DMS79 (cell line): Measurements from ENCODE around the gene FAR1.
"Not testable (repeated sequence)": the region's sequence is repeated elsewhere in the genome, so short reads cannot be mapped to it uniquely, and the experiment has no call there.

ENCODE experiments used
- DNase-seq: peaks from one replicate; lab custom pipeline; 2025; lab: John Stamatoyannopoulos, UW

The FAR1 gene

GRCh38 chr11:13668102-13668956, at the start of gene FAR1:
Gene FAR1 (plus strand): TSS chr11:13668668. CDS start chr11:13694766, 26,098 bp downstream.
- peak; percentile 98 for DNase-seq

- DNase-seq, result no peak
These were observed 48.4 kb upstream of the FAR1 start for GRCh38 chr11:13620063-13620462.

DNA sequence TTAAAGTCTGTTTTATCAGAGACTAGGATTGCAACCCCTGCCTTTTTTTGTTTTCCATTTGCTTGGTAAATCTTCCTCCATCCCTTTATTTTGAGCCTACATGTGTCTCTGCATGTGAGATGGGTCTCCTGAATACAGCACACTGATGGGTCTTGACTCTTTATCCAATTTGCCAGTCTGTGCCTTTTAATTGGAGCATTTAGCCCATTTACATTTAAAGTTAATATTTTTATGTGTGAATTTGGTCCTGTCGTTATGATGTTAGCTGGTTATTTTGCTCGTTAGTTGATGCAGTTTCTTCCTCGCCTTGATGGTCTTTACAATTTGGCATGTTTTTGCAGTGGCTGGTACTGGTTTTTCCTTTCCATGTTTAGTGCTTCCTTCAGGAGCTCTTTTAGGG, 41.6 kb upstream of the FAR1 start:
- not testable (repeated sequence) for DNase-seq

GRCh38 chr11:13628634-13629033, 39.8 kb upstream of the FAR1 start:
- DNase-seq, result not testable (repeated sequence)

DNA sequence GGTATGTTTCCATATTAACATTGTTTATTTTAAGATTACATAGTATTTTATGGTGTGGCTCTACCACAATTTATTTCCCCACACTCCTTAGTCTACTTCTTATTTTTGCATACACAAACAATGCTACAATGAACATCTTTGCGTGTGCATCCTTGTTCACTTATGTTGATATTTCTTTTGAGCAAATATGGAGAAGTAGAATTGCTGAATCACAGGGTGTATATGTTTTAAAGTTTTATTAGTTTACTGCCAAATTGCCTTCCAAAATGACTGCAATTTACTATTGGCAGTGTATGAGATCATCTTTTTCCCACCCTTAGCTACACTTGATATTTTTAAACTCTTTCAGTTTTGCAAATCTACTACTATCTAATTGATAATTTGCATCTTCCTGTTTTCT, 38.7 kb upstream of the FAR1 start:
- no peak for DNase-seq

GRCh38 chr11:13635290-13635689, 33.2 kb upstream of the FAR1 start:
- DNase-seq, result no peak

DNA sequence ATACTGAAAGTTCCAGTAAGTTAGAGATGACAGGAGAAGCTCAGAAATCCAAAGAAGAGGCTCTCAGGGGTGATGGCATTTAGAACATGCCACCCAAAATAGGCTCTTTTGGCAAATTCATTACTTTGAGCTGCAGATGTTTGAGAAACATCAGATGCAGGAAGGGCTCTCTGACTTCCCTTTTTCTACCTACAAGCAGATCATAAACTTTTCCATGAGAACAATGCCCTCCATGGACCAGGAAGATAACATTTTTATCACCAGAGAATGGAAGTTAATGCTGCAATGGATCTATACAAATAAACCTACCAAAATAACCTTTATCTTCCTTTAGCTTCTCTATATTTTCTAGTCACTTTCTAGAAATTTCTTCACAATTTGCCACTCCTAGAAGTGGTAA, 32.7 kb upstream of the FAR1 start:
- no peak for DNase-seq

GRCh38 chr11:13637125-13638069, 31.1 kb upstream of the FAR1 start:
- DNase-seq, result no peak

GRCh38 chr11:13638422-13638821, 30.0 kb upstream of the FAR1 start:
- no peak for DNase-seq

DNA sequence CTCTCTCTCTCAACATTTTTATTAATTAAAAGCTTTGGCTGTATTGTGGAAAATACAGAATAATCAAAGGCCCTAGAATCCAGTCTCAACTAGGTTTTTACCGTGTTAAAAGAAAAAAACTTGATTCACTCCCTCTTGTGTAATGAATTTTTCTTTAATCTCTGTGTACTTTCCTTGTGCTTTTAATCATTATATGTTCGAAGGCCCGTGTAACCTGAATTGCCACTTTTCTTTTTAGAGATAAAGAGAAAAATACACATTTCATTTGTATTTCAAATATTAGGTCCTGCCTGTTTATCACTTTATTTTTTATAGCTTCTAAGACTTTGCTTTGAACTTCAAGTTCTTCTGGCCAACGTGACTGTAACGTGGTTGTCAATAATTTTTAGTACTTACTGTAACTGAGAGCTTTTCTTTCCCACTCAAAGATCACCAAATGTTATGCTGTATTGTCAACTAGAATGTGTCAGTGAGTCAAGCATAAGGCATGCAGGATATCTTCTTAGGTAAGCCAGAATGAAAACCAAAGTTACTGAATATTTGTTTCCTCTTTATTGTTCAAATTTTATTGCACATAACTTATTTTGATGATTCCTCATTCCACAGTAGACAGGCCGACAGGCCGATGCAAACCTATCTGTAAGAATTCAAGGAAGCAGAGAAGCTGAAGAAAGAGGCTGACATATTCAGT, 23.3 kb upstream of the FAR1 start:
- no peak for DNase-seq

DNA sequence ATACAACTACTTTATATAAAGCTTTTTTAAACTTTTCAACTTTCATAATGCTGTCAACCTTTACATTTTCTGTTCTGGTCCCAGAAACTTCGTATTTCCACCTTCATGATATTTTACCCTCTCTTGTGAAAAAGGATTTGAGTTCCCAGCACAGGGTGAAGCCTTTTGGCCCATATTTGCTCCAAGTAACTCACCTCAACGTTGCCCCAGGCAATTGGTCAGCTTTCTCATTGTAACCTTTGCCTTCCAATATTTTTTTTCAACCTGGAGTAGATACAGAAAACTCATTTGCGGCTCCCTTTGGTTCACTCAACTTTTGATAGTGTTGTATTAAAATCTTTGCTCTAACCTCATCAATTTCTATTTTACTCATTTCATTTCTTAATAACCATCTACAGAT, 21.1 kb upstream of the FAR1 start:
- no peak for DNase-seq

DNA sequence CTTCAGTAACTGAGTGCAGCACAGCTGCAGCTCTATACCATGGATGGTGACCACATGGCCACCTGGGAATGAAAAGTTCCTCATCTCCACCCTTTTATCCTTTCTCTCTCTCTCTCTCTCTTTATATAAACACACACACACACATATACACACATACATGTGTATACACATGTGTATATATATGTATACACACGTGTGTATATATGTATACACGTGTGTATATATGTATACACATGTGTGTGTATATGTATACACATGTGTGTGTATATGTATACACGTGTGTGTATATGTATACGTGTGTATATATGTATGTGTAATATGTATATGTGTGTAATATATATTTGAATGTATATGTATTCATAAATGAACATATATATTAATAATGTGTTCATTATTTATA, 18.8 kb upstream of the FAR1 start:
- DNase-seq, result no peak

DNA sequence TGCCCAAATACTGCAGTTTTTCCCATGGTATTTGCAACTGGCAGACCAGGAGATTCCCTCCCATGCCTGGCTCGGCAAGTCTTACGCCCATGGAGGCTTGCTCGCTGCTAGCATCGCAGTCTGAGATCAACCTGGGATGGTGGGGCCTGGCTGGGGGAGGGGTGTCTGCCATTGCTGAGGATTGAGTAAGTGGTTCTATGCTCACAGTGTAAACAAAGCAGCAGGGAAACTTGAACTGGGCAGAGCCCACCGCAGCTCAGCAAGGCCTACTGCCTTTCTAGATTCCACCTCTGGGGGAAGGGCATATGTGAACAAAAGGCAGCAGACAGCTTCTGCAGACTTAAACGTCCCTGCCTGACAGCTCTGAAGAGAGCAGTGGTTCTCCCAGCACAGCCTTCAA, 17.0 kb upstream of the FAR1 start:
- not testable (repeated sequence) for DNase-seq

DNA sequence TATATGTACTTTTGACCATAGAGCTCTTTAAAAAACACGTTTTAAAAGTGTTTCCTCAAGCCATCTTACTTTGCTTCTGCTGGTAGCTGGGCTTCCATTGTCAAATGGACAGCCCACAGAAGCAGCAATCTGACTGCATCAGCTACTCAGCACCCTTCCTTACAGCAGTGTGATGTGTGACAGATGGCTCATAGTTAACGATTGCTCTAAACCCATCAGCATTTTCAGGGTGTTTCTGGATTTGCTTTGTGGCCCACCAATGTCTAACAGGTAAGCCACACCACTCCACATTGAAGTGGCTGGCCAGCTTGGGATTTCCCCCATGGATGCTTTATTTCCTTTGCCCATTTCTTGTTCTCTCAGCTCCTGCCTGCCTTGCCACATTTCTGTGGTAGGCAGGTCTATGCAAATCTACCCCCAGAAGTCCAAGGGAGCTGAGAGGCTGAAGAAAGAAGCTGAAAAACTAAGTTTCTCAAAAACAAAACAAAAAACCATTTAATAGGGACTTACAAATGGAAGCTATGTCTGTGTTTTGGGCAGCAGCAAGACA, 7.3 kb upstream of the FAR1 start:
- DNase-seq, result no peak

GRCh38 chr11:13663631-13664071, 4.8 kb upstream of the FAR1 start:
- DNase-seq, result no peak

- no peak for DNase-seq
These were observed 4.1 kb upstream of the FAR1 start for GRCh38 chr11:13664351-13664750.

GRCh38 chr11:13666708-13667107, 1.8 kb upstream of the FAR1 start:
- no peak for DNase-seq

DNA sequence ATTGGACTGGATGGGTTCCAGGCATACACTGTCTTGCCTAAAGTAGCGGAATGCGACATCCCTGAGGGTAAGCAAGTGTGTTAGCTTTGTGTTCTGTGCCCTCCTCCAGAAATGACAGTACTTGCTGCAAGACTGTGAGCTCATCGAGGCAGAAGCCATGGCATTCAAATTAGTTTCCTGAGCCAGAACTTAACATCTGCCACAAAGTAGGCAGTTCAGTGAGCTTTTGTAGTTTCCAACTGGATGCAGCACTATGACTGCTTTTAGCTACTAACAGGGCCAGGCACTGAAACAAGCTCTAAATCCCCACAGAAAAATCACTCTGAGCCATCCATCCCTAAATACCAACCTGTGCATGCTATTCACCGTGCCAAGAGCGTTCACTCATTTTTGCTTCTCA, 1.2 kb upstream of the FAR1 start:
- DNase-seq, result no peak

- no peak for DNase-seq
These were observed 720 bp upstream of the FAR1 start for GRCh38 chr11:13667795-13668101.

DNA sequence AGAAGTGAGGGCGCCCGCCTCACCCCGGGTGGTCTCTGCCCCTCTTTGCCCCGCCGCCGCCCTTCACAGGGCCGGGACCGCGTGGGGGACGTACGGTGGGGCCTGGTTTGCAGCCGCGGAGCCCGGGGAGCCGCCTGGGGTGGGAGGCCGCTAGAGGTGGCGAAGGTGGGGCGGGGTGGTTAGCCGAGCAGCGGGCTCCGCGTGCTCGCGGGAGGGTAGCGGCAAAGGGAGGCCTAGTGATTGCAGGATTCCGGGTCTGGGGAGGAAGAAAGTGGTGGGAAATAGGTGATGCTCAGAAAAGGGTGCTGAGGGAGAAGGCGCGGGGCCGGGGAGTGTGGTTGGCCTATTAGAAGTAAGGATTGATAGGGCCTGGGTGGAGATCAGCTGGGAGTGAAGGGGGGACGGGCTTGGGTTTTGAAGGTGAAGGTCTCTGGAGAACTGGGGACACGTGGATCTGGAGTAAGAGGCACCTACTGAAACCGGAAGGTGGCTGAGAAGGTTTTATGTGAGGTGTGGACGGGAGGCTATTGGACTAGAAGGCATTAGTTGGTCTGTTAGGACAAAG, 571 bp downstream of the FAR1 start:
- peak; percentile 39 for DNase-seq

DNA sequence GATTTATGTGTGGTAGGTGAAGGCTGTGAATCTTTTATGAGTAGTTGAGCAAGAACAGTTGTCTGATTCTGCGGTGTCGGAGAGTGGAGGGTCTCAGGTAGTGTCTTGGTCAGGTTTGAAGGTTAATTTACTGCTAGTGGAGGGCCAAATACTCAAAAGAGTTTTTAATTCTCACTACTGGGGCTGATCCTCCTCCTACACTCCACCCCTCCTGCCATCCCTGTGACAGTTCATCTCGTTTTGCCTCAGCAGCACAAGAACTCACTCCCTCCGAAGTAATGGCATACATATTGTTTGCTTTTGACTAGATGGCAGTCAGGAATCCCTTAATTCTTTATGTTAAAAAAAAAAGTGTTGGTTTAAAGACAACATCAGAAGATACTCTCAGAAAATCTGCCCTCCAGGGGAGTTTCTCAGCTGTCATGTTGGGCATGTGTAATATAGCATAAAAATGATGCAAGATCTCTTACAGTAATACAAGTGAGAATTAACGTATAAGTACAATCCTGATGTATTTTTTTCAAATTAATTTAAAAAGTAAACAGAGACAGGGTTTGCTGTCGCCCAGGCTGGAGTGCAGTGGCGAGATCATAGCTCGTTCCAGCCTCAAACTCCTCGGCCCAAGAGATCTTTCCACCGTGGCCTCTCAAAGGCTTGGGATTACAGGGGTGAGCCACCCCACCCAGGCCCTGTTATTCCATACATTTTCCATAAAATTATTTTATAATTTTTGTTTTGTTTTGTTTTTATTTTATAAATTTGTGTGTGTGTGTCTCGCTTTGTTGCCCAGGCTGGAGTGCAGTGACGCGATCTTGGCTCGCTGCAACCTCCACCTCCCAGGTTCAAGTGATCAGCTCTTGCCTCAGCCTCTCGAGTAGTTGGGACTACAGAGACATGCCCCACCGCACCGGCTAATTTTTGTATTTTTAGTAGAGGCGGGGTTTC, 1.3 kb downstream of the FAR1 start:
- DNase-seq, result no peak
